Measurements from ENCODE around the gene APOB. TPM values are rescaled to one million over a fixed set of nuclear protein-coding genes. Genes with fewer than 3 reads are reported as not detected.

The APOB gene
- total RNA-seq, 2 donors from 2014 or later, result not detected

DNA sequence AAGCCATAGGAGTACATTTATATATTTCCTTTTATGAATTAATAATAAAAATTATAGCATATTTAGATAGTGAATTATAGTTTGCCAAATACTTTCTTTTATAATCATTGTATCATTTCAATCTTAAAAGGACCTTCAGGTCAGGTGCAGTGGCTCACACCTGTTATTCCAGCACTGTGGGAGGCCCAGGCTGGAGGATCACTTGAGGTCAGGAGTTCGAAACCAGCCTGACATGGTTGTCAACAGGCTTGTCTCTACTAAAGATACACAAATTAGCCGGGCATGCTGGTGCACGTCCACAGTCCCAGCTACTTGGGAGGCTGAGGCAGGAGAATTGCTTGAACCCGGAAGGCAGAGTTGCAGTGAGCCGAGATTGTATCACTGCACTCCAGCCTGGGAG lies 19.7 kb downstream of the APOB start:
- ATAC-seq, result no peak
- no peak overlapping the region for H3K4me3 Mint-ChIP-seq
- H3K9me3 Mint-ChIP-seq, result no peaks in the 10 kb centered on the region
- no peak overlapping the region for H3K27ac Mint-ChIP-seq
- no peaks in the 10 kb centered on the region for H3K36me3 Mint-ChIP-seq
- H3K27me3 Mint-ChIP-seq, result peaks cover 0 to 8% of the 10 kb centered on the region in 2 donors
- no peak for DNase-seq (ENCODE audit: low spot score)
- no peaks in the 10 kb centered on the region for H3K4me1 Mint-ChIP-seq (ENCODE audit: low read depth in 2 of 2)

DNA sequence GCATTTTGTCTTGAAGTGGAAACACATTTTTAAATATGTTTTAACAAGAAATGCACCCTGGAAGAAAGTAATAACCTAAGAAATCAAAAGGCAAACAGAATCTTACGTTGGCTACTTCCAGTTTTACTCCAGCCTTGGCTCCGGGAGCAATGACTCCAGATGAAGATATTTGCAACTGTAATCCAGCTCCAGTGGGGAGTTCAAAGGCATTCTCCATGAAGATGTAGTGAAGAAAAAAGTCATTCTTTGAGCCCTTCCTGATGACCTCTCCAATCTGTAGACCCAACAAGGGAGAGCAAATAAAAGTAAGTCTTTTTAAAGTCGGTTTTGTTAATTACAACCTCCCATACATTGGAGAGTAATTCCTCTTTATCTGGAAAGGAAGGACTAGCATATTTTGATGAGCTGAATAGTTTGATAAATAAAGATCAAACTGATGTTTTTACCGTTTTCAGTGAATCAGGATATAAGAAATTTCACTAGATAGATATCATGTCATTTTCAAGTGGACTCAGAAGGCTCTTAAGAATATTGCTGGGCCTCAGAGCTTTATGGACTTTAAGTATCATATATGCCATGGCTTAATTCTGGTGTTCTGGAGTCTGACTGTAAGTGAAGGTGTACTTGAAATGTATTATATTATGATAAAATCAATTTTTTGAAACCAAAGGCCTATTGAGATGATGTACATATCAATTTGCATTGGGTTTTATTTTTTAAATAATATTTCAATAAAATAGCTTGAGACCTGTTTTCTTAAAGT lies 20.3 kb downstream of the APOB start:
- DNase-seq (ENCODE audit: low spot score) (no peak), ATAC-seq (no peak)
- H3K27me3 Mint-ChIP-seq, result peaks cover under 1 to 11% of the 10 kb centered on the region in 2 donors
- H3K27ac Mint-ChIP-seq, result no peak overlapping the region
- H3K4me1 Mint-ChIP-seq (ENCODE audit: low read depth in 2 of 2), result no peaks in the 10 kb centered on the region
- no peaks in the 10 kb centered on the region for H3K9me3 Mint-ChIP-seq
- no peak overlapping the region for H3K4me3 Mint-ChIP-seq
- no peaks in the 10 kb centered on the region for H3K36me3 Mint-ChIP-seq

DNA sequence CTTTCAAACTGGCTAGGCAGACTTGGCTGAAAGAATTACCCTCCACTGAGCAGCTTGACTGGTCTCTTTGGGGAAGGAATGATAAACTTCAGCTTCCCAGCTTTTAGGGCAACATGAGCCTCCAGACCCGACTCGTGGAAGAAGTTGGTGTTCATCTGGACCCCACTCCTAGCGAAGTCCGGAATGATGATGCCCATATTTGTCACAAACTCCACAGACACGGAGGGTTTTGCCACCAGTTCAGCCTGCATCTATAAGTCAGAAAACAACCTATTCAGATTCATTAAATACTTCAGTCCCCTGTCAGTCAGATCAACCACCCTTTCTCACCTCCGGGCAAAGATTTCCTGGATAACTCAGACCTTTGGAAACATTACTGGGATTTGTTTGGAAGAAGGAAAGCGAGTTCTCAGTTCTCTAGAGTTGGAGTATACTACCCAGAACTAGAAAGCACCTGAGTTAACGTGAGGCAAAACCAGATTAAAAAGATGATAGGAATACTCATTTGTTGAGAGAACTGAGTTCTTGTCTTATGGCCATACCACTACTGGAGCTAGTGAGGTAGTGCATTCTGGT lies 21.0 kb downstream of the APOB start:
- H3K36me3 Mint-ChIP-seq, result no peaks in the 10 kb centered on the region
- no peak overlapping the region for H3K4me3 Mint-ChIP-seq
- H3K27me3 Mint-ChIP-seq, result peaks cover 7 to 18% of the 10 kb centered on the region in 2 donors
- DNase-seq (ENCODE audit: low spot score), result no peak
- no peak overlapping the region for H3K27ac Mint-ChIP-seq
- ATAC-seq, result no peak
- no peaks in the 10 kb centered on the region for H3K4me1 Mint-ChIP-seq (ENCODE audit: low read depth in 2 of 2)
- no peaks in the 10 kb centered on the region for H3K9me3 Mint-ChIP-seq

DNA sequence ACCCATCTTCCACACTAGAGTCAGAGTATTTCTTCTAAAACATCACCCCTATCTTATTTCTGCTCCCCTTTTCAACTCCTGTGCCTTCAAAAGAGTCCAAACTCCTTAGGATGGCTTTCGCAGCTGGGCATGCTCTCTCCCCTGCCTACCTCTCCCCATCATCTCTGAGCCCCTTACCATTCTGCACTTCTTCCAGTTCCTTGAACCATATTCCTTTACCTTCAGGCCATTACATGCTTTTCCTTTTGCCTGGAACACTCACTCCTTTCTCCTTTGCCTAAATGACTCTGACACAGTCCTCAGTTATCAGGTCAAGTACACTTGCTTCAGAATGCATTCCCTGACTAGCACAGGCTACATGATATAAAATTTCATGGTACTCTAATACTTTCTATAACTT lies 22.4 kb downstream of the APOB start:
- Mint-ChIP-seq H3K27ac (no peak overlapping the region), H3K9me3 (no peaks in the 10 kb centered on the region), H3K4me3 (no peak overlapping the region), H3K4me1 (ENCODE audit: low read depth in 2 of 2) (no peaks in the 10 kb centered on the region), H3K36me3 (no peaks in the 10 kb centered on the region), H3K27me3 (peaks cover 7 to 22% of the 10 kb centered on the region in 2 donors)
- DNase-seq (ENCODE audit: low spot score), result no peak
- ATAC-seq, result no peak

DNA sequence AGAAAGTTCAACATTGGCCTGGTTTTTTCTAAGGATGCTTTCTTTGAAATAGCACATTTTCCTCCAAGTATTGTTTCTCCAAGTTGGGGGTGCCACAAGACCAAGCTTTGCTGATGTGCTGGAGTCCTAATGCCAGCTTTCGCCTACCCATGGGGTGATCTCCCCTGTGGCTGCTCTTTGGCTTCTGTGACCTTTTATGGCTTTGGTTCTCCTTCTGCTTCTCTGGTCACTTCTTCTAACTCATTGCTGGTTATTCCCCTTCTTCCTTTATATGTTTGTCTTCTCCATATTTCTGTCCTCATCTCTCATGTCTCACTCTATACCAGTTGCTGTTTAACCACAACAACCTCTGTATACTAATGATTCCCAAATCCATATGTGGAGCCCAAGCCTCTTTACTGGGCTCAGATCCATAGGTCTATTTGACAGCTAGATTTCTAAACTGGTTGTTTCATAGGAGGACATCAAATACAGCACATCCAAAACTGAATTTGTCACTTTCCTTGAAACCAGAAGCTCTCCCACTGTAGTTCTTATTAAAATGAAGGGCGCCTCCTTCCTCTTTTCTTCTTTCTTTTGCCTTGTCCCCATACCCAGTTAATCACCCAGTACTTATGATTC lies 23.1 kb downstream of the APOB start:
- H3K9me3 Mint-ChIP-seq, result no peaks in the 10 kb centered on the region
- H3K27me3 Mint-ChIP-seq, result peaks cover 7 to 22% of the 10 kb centered on the region in 2 donors
- no peak for DNase-seq (ENCODE audit: low spot score)
- H3K27ac Mint-ChIP-seq, result no peak overlapping the region
- no peaks in the 10 kb centered on the region for H3K4me1 Mint-ChIP-seq (ENCODE audit: low read depth in 2 of 2)
- ATAC-seq, result no peak
- H3K4me3 Mint-ChIP-seq, result no peak overlapping the region
- no peaks in the 10 kb centered on the region for H3K36me3 Mint-ChIP-seq

DNA sequence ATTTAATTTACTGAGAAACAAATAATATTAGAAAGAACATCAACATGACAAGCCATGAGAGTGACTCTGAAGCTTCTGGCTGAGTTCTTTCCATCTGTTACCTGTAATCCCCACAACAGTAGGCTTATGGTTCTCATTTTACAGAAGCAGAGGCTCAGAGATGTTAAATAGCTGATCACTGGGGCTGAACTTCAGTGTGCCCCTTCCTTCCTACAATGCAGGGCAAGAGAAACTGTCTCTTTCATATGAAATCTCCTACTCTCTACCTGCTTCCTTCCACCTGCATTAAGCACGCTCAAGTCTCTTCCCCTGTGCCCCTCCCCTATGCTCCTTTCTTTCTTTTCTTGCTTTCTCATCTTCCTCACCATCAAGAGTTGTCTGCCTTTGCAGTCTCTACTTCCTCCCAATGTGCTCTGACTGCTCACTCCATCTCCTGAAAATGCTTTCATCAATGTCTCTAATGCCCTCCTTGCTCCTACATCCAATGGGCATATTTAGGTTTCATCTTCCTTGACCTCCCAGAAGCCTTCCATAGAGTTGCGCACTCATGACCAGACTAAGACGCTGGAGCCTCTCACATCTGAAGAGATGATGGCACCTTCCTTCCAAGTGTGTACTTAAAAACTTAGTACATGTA lies 23.7 kb downstream of the APOB start:
- no peak for ATAC-seq
- no peaks in the 10 kb centered on the region for H3K9me3 Mint-ChIP-seq

DNA sequence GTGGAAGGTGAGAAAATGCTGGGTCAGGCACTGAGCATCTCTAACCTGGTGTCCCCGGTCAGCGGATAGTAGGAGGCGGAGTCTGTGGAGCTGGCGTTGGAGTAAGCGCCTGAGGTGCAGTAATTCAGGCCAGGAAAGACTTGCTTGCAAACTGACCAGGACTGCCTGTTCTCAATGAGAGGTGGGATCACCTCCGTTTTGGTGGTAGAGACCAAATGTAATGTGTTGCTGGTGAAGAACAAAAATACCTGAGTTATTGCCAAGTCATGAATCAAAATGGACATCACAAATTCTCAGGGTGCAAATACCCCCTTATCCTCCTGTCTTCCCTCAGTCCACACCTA lies 24.2 kb downstream of the APOB start:
- DNase-seq (ENCODE audit: low spot score), result no peak
- Mint-ChIP-seq H3K27ac (no peak overlapping the region), H3K27me3 (peaks cover 7 to 22% of the 10 kb centered on the region in 2 donors), H3K36me3 (no peaks in the 10 kb centered on the region), H3K4me3 (no peak overlapping the region), H3K4me1 (ENCODE audit: low read depth in 2 of 2) (no peaks in the 10 kb centered on the region), H3K9me3 (no peaks in the 10 kb centered on the region)
- ATAC-seq, result no peak

More for the DNA sequence above, 23.7 kb downstream of the APOB start:
- H3K4me3 Mint-ChIP-seq, result no peak overlapping the region
- DNase-seq (ENCODE audit: low spot score), result no peak
- H3K27me3 Mint-ChIP-seq, result peaks cover 7 to 22% of the 10 kb centered on the region in 2 donors
- no peaks in the 10 kb centered on the region for H3K4me1 Mint-ChIP-seq (ENCODE audit: low read depth in 2 of 2)
- no peak overlapping the region for H3K27ac Mint-ChIP-seq
- H3K36me3 Mint-ChIP-seq, result no peaks in the 10 kb centered on the region

- no peak overlapping the region for H3K27ac Mint-ChIP-seq
- no peaks in the 10 kb centered on the region for H3K9me3 Mint-ChIP-seq
- DNase-seq (ENCODE audit: low spot score), result no peak
- peaks cover 7 to 22% of the 10 kb centered on the region in 2 donors for H3K27me3 Mint-ChIP-seq
- H3K4me1 Mint-ChIP-seq (ENCODE audit: low read depth in 2 of 2), result no peaks in the 10 kb centered on the region
- no peaks in the 10 kb centered on the region for H3K36me3 Mint-ChIP-seq
- no peak overlapping the region for H3K4me3 Mint-ChIP-seq
- no peak for ATAC-seq
Observed at GRCh38 chr2:21019000-21019677, 24.7 kb downstream of the APOB start.

DNA sequence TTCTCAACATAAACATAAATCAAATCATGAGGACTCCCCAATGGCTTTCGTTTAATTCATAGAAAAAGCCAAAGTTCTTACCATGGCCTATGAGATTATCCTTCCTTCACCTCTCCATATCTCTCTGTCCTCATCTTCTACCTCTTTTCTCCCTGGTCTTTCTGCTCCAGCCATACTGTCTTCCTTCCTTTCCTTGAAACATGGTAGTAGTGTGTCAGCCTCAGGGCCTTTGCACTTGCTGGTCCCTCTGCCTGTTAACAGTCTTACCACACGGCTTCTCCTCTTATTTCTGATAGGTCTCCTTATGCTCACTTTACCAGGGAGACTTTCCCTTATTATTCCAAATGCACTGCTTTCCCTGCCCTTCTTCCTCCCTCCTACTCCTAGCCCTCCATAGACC lies 25.6 kb downstream of the APOB start:
- DNase-seq (ENCODE audit: low spot score), result no peak
- no peak overlapping the region for H3K4me3 Mint-ChIP-seq
- peaks cover 7 to 28% of the 10 kb centered on the region in 2 donors for H3K27me3 Mint-ChIP-seq
- H3K27ac Mint-ChIP-seq, result no peak overlapping the region
- no peaks in the 10 kb centered on the region for H3K4me1 Mint-ChIP-seq (ENCODE audit: low read depth in 2 of 2)
- no peaks in the 10 kb centered on the region for H3K36me3 Mint-ChIP-seq
- no peaks in the 10 kb centered on the region for H3K9me3 Mint-ChIP-seq
- no peak for ATAC-seq

DNA sequence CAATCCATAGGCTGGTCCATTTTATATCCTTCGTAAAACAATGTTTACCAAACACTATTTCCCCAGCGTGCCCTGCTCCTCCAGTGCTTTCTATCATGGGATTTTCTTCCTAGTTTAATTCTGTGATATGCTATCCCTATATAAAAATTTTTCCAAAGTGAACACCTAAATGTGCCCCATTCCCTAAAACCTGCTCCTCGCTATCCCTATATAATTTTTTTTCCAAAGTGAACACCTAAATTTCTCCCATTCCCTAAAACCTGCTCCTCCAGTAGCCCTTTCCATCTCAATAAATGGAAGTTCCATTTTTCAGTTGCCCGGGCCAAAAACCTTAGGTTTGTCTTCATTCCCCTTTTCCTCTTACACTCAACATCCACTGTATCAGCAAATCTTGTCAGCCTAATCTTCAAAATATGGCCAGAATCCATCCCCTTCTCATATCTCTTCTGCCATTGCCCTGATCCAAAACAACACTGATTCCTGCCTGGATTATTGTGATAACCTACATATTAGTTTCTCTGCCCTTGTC lies 26.1 kb downstream of the APOB start:
- peaks cover 7 to 28% of the 10 kb centered on the region in 2 donors for H3K27me3 Mint-ChIP-seq
- ATAC-seq (no peak), DNase-seq (ENCODE audit: low spot score) (no peak)
- no peaks in the 10 kb centered on the region for H3K9me3 Mint-ChIP-seq
- H3K4me1 Mint-ChIP-seq (ENCODE audit: low read depth in 2 of 2), result no peaks in the 10 kb centered on the region
- no peaks in the 10 kb centered on the region for H3K36me3 Mint-ChIP-seq
- H3K27ac Mint-ChIP-seq, result no peak overlapping the region
- no peak overlapping the region for H3K4me3 Mint-ChIP-seq

- no peak for ATAC-seq
Observed at GRCh38 chr2:21015281-21015645, 28.6 kb downstream of the APOB start.

GRCh38 chr2:21014364-21015280 lies 29.3 kb downstream of the APOB start:
- Mint-ChIP-seq H3K4me1 (ENCODE audit: low read depth in 2 of 2) (no peaks in the 10 kb centered on the region), H3K27ac (no peak overlapping the region), H3K9me3 (no peaks in the 10 kb centered on the region), H3K4me3 (no peak overlapping the region), H3K36me3 (no peaks in the 10 kb centered on the region), H3K27me3 (peaks cover 7 to 22% of the 10 kb centered on the region in 2 donors)
- ATAC-seq (no peak), DNase-seq (ENCODE audit: low spot score) (no peak)

More at GRCh38 chr2:21015281-21015645, 28.6 kb downstream of the APOB start:
- H3K27ac Mint-ChIP-seq, result no peak overlapping the region
- no peaks in the 10 kb centered on the region for H3K4me1 Mint-ChIP-seq (ENCODE audit: low read depth in 2 of 2)
- H3K9me3 Mint-ChIP-seq, result no peaks in the 10 kb centered on the region
- H3K4me3 Mint-ChIP-seq, result no peak overlapping the region
- H3K27me3 Mint-ChIP-seq, result peaks cover 7 to 22% of the 10 kb centered on the region in 2 donors
- no peak for DNase-seq (ENCODE audit: low spot score)
- no peaks in the 10 kb centered on the region for H3K36me3 Mint-ChIP-seq

Measured in natural killer cell treated with Interleukin-12 subunit alpha and Interleukin-12 subunit beta and Interleukin-15 and Interleukin-18, amount 100 ng/mL, for 72 hours (primary cell).